ENCODE results near the gene PPP2R2C.

PPP2R2C gene

GRCh38 chr4:6278801-6279197 lies 193.6 kb downstream of the PPP2R2C start:
- no peak for TF ChIP-seq CTCF (IDR thresholded peaks at IDR 0.05; ENCODE audit: control insufficient read depth, extremely low read depth, insufficient read depth)
- no peak overlapping the region for H3K4me3 ChIP-seq (ENCODE audit: low read depth, low read length)
- no peak for DNase-seq (ENCODE audit: low read depth)

- no peak for TF ChIP-seq CTCF (IDR thresholded peaks at IDR 0.05; ENCODE audit: control insufficient read depth, extremely low read depth, insufficient read depth)
- no peak overlapping the region for H3K4me3 ChIP-seq (ENCODE audit: low read depth, low read length)
- no peak for DNase-seq (ENCODE audit: low read depth)
Measured at GRCh38 chr4:6277935-6278800, 194.2 kb downstream of the PPP2R2C start.

GRCh38 chr4:6277139-6277802 lies 195.1 kb downstream of the PPP2R2C start:
- TF ChIP-seq CTCF (IDR thresholded peaks at IDR 0.05; ENCODE audit: control insufficient read depth, extremely low read depth, insufficient read depth): no peak
- DNase-seq (ENCODE audit: low read depth): no peak

GRCh38 chr4:6275898-6276806 lies 196.3 kb downstream of the PPP2R2C start:
- TF ChIP-seq CTCF (IDR thresholded peaks at IDR 0.05; ENCODE audit: control insufficient read depth, extremely low read depth, insufficient read depth): no peak
- no peak for DNase-seq (ENCODE audit: low read depth)
- no peak overlapping the region for H3K4me3 ChIP-seq (ENCODE audit: low read depth, low read length)

More at GRCh38 chr4:6277139-6277802, 195.1 kb downstream of the PPP2R2C start:
- H3K4me3 ChIP-seq (ENCODE audit: low read depth, low read length): no peak overlapping the region

GRCh38 chr4:6275351-6275750 lies 197.1 kb downstream of the PPP2R2C start:
- no peak for TF ChIP-seq CTCF (IDR thresholded peaks at IDR 0.05; ENCODE audit: control insufficient read depth, extremely low read depth, insufficient read depth)
- H3K4me3 ChIP-seq (ENCODE audit: low read depth, low read length): no peak overlapping the region
- DNase-seq (ENCODE audit: low read depth): no peak

GRCh38 chr4:6273661-6273990 lies 198.8 kb downstream of the PPP2R2C start:
- H3K4me3 ChIP-seq (ENCODE audit: low read depth, low read length): no peak overlapping the region
- no peak for TF ChIP-seq CTCF (IDR thresholded peaks at IDR 0.05; ENCODE audit: control insufficient read depth, extremely low read depth, insufficient read depth)
- DNase-seq (ENCODE audit: low read depth): no peak
